ENCODE measurements around the gene BTG2. TPM values are rescaled to one million over a fixed set of nuclear protein-coding genes. Genes with fewer than 3 reads are reported as not detected.
A peak's percentile ranks its signal among the peaks of the same experiment; 100 is the strongest.

BTG2 gene
- total RNA-seq, 2 donors from 2014 or later = 187 to 259 TPM

DNA sequence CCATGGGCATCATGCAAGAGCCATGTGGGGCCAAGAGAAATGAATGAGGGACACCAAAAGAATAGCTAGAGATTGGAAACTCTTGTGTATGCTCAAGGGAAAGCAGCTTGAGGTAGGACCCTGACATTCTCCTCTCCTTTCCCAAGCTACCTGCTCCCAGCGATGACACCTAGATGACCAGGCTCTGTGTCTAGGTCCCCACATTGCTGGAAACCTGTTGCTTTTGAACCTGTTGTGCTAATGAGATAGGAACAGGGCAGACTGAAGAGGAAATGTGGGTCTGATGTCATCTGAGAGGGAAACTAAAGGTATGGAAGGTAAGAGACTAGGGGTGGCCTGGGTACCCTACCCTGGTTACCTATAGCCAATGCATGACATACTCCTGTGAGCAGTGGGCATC lies 43.8 kb downstream of the BTG2 start:
- intact Hi-C loops (cut with DNase I) = no loop called here
- DNase-seq (no peak), ATAC-seq (no peak)

DNA sequence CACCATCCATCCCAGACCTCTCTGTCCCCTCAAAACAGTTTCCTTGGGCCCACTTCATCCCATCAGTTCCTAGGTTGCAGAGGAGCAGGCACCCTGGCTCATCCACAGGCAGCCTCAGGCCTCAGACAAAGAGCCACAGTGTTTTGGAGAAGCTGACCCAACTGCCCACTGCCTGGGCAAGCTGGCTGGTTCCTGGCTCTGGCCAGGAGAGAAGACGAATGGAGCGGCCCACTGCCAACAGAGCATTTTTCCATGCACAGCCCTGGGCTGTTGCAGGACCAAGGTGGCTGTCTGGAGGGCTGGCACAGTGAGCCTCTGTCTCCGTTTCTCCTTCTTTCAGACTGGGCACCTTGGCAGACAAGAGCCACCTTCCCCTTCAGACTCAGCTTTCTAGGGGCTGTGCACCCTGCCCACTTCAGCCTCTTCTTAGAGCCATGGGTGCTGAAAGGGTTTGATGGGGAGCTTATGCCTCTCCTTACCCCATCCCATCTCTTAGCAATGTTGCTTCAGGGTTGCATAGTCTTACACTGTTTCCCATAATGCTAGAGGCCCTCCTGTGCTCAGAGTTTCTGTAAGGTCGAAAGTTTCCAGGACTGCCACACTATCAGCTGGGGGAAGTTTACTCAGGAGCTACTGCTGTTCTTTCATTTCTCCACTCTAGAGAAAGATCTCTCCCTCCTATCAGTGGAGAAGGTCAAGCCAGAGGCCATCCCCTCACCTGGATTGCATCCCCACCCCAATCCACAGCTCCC lies 44.6 kb downstream of the BTG2 start:
- ATAC-seq = peak in 1 of 2 donors; percentile 15
- no peak for DNase-seq
- intact Hi-C loops (cut with DNase I) = no loop called here

DNA sequence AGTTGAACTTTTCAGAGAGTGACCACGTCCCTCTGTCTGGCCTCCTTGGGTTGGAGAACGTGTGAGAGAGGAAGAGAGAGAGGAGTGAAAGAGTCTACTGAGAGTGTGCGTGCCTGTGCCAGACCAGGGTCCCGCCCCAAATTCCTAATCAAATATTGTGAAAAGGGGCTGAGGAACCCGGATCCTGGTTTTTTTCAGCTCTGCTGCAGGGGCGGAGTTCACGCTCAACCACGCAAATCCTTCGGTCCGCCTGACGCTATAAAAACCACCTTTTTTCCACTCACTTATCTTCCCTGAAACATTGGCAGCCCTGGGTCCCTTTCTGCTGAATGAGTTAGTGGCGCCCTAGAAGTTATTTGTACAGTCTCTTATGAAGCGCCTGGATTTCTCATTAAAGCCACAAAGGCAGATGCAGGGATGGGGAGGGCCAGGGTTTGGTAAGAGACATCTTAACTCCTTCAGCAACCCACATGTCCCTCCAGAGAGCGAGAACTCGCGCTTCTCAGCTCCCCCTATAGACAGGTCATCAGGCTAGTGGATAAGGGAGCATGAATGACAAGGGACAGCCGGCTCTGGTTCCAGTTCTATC lies 45.8 kb downstream of the BTG2 start, which contains the start of gene FMOD:
Gene FMOD (minus strand): TSS at position 86 of the 589 bp plus-strand sequence. CDS start 2,852 bp downstream, outside the sequence.
- ATAC-seq (peak; percentile 87 to 89), DNase-seq (peak; percentile 77)
- intact Hi-C loops (cut with DNase I) = no loop called here

DNA sequence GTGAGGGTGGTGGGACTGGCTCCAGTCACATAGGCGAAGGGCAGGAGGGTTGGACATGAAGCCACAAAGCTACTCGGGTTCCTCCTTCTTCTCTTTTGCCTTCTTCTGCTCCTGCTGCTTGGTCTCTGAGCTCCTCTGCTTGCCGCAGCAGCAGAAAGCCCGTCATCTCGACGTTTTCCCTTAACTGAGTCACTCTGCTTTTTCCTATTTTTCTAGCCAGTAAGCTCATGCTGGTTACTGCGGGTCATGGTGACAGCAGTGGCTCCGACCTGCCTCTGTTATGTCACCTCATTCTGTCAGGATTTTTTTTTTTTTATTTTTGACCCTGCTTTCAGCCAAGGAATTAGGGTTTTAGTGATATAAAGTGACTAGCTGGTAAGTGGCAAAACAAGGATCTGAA lies 48.2 kb downstream of the BTG2 start:
- intact Hi-C loops (cut with DNase I) = no loop called here
- ATAC-seq = no peak
- DNase-seq = no peak

DNA sequence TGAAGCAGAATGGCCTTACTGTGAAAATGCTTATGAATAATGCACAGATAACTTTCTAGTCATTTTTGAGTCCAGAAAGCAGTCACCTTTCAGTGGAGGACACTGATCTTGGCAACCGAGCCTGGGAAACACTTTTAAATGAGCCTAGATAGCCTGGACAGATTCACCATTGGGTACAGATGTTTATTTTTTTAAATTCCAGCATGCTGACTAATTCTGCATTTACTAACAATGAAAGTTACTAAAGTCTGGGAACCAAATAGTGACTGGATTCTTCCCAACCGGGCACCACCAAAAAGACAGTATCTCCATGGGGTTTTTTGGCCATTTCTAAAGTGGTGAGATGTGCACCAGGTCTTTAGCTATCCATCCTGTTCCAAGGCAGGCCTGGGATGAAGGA lies 48.9 kb downstream of the BTG2 start:
- ATAC-seq (no peak), DNase-seq (no peak)
- intact Hi-C loops (cut with DNase I) = no loop called here

DNA sequence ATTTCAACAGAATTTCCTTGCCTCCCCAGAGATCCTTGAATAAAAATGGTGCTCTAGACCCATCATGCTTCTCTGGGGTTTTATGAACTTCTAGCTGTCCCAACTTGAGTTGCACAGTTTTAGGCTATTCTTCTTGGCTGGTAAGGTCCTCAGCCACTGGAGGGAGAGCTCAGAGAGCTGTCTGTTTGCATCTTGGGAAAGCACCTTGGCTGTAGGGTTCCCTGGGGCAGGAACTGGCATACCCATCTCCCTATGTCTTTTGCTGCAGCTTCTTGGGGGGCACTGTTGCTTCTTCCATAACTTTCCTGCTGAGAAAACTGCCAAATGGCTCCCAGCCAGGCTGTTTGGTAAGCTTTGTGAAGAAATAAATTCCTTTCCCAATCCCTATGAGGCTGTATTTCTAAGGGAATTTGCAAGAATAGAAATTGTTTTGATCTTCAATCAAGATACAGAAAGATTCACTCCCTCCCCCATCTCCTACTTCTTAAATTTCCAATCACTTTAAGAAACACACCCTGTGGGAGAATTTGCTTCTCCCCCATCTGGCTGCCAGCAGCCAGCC lies 53.8 kb downstream of the BTG2 start:
- ATAC-seq = peak in 1 of 2 donors; percentile 58

More for the DNA sequence above, 53.8 kb downstream of the BTG2 start:
- intact Hi-C loops (cut with DNase I) = no loop called here
- DNase-seq = peak; percentile 50

Other genes with a start within 250 kb of the BTG2 start
- not detected for gene MYOG, start 219.5 kb upstream of the BTG2 start, total RNA-seq
- gene ADORA1, start 177.8 kb upstream of the BTG2 start, total RNA-seq = 10 to 100 TPM; 19.9 to 27.9 TPM
- gene MYBPH, start 129.7 kb upstream of the BTG2 start, total RNA-seq = not detected
- gene CHI3L1, start 118.8 kb upstream of the BTG2 start, total RNA-seq = 10 to 100 TPM in 1 of 2 donors, 1 to 10 TPM in 1; 6.1 to 20.4 TPM
- gene CHIT1, start 75.8 kb upstream of the BTG2 start, total RNA-seq = 1 to 10 TPM in 1 of 2 donors, under 1 TPM in 1; 0.63 to 1.3 TPM
- gene FMOD, start 45.6 kb downstream of the BTG2 start, total RNA-seq = 10 to 100 TPM; 33.3 to 51.6 TPM
- 10 to 100 TPM; 47.4 to 71.7 TPM for gene PRELP, start 170.3 kb downstream of the BTG2 start, total RNA-seq
- gene OPTC, start 188.6 kb downstream of the BTG2 start, total RNA-seq = not detected

Data from left cardiac atrium (tissue), 4 donors.